Tibial nerve (tissue), 4 donors: ENCODE measurements around the gene C1QTNF6. TPM values are rescaled to one million over a fixed set of nuclear protein-coding genes. Genes with fewer than 3 reads are reported as not detected.

Source experiments
- DNase-seq, 2 donors: peaks; one replicate each; pipeline ENCODE4 v3.0.0-alpha.2; 2019; ENCODE audit warnings: low spot score in 2 of 2
- H3K27ac ChIP-seq, 4 donors: fragments of 200-600 bp; sonication (generic) in 3 of 4; one replicate each; pipeline ENCODE4 v1.5.1; 2017 to 2019; ENCODE audit warnings: mild to moderate bottlenecking in 1 of 4
- H3K27me3 ChIP-seq, 2 donors: fragments of 200-600 bp; sonication (generic) in 1 of 2; one replicate each; pipeline versions ENCODE4 v1.5.1 to v1.6.0; 2017 to 2019
- H3K36me3 ChIP-seq, 3 donors: fragments of 200-600 bp; sonication (generic); one replicate each; pipeline ENCODE4 v1.5.1; 2018 to 2019
- H3K4me1 ChIP-seq, 4 donors: fragments of 200-600 bp; sonication (generic) in 3 of 4; one replicate each; pipeline ENCODE4 v1.5.1; 2017 to 2019
- H3K4me3 ChIP-seq, 4 donors: fragments of 200-600 bp; sonication (generic) in 3 of 4; one replicate each; pipeline ENCODE4 v1.5.1; 2017 to 2019; ENCODE audit warnings: mild to moderate bottlenecking in 1 of 4, moderate library complexity in 1 of 4
- H3K9me3 ChIP-seq, 4 donors: fragments of 200-600 bp; sonication (generic) in 3 of 4; one replicate each; pipeline ENCODE4 v1.5.1; 2017 to 2019
- EP300 ChIP-seq, 2 donors: sonication (generic); formaldehyde crosslinking; IDR thresholded peaks; one replicate each; pipeline ENCODE4 v1.6.1; 2017; ENCODE audit warnings: antibody characterized with exemption in 2 of 2, mild to moderate bottlenecking in 1 of 2
- POLR2A ChIP-seq, 2 donors: fragments of 450-650 bp; IDR thresholded peaks; one replicate each; pipeline ENCODE4 v1.6.1; 2017; ENCODE audit warnings: antibody characterized with exemption in 2 of 2, mild to moderate bottlenecking in 2 of 2, moderate library complexity in 2 of 2
- WGBS, 2 donors: methylation state at CpG; one replicate each; pipeline ENCODE4 v1.1.5; 2018; 5-methylcytosine and 5-hydroxymethylcytosine counted together
- total RNA-seq, 4 donors: library from RNA; depleted of rRNA; stranded (reverse); fragments of >200 nt; gene quantifications; one replicate each; pipeline ENCODE4 v1.1.0, GENCODE V29; 2016
- TF ChIP-seq, protein P1 (sequence below), 5 experiments: fragments of 200-600 bp in 3 of 5; fragments of 450-650 bp in 2 of 5; sonication (generic) in 3 of 5; IDR thresholded peaks; one replicate each; pipeline ENCODE4 v1.5.1; 2016 to 2019; ENCODE audit warnings: antibody characterized with exemption in 5 of 5, mild to moderate bottlenecking in 3 of 5, moderate library complexity in 2 of 5

The C1QTNF6 gene
- total RNA-seq, 4 donors from 2014 or later: 2.6 to 3.9 (median 3.4) TPM

DNA sequence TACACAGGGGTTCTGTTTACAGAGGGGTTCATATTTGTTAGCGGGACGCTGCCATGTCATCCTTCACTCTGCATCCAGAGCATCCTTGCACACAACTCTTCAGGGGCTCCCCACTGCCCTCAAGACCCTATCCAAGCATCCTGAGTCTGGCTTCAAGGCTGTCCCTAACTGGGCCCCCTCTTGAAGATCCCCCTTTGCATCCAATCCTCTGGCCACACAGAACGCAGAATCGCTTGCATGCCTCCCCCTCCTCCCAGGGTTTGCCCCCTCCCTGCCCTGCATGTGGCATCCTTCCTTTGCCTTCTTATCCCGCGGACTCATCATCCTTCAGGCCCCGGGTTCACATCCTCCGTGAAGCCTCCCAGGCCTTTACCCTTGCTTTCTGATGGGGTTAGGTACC is 18.6 kb downstream of the C1QTNF6 start:
- no peaks in the 10 kb centered on the region for H3K36me3 ChIP-seq
- peak in 1 of 2 donors; percentile 4 for DNase-seq

DNA sequence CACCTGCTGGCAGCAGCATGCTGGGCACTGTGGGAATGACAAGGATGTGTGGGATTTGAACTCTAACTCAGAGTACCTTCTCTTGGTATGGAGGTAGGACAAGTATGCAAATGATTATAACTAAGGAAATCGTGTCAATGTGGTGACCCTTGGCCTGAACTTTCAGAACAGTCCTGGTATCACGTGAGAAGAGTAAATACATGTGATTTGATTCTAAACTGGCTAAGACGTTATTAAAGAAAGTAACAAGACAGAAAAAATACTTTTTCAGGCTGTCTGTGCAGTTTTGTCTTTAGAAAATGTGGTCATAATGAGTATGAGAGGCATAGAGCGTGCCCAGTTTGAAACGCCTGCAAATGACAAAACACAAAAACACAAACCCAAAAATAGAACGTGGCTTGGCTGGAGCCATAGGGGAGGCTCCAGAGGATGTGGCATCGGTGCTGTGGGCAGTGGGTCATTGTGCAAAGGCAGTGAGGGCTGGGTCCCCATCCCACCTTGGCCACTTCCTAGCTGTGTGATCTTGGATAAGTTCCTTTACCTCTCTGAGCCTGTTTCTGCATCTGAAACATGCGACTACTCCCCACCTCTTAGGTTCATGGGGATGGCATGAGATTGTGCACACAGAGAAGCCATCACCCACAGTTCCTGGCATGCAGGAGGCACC is 19.9 kb downstream of the C1QTNF6 start:
- peaks cover 0 to 19% (median 2%) of the 10 kb centered on the region in 4 donors for H3K4me1 ChIP-seq
- no peak for TF ChIP-seq POLR2A (IDR thresholded peaks at IDR 0.05)
- TF ChIP-seq EP300 (IDR thresholded peaks at IDR 0.05): no peak
- TF ChIP-seq, protein P1, sequence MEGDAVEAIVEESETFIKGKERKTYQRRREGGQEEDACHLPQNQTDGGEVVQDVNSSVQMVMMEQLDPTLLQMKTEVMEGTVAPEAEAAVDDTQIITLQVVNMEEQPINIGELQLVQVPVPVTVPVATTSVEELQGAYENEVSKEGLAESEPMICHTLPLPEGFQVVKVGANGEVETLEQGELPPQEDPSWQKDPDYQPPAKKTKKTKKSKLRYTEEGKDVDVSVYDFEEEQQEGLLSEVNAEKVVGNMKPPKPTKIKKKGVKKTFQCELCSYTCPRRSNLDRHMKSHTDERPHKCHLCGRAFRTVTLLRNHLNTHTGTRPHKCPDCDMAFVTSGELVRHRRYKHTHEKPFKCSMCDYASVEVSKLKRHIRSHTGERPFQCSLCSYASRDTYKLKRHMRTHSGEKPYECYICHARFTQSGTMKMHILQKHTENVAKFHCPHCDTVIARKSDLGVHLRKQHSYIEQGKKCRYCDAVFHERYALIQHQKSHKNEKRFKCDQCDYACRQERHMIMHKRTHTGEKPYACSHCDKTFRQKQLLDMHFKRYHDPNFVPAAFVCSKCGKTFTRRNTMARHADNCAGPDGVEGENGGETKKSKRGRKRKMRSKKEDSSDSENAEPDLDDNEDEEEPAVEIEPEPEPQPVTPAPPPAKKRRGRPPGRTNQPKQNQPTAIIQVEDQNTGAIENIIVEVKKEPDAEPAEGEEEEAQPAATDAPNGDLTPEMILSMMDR (IDR thresholded peaks at IDR 0.05): no peak
- WGBS, 2 donors: 60 to 61% methylated on average over 8 of the region's 8 CpGs
- H3K4me3 ChIP-seq: no peak overlapping the region
- peak in 1 of 2 donors; percentile 1 for DNase-seq
- H3K27me3 ChIP-seq: no peaks in the 10 kb centered on the region
- peak overlapping the region in 1 of 4 donors; percentile 16 for H3K27ac ChIP-seq
- H3K9me3 ChIP-seq: no peaks in the 10 kb centered on the region
- no peaks in the 10 kb centered on the region for H3K36me3 ChIP-seq

More for the DNA sequence above, 18.6 kb downstream of the C1QTNF6 start:
- Histone ChIP-seq H3K4me3 (no peak overlapping the region), H3K27me3 (no peaks in the 10 kb centered on the region), H3K27ac (no peak overlapping the region), H3K9me3 (no peaks in the 10 kb centered on the region), H3K4me1 (peaks cover 0 to 19% (median 0%) of the 10 kb centered on the region in 4 donors)
- TF ChIP-seq EP300 (IDR thresholded peaks at IDR 0.05) (no peak), POLR2A (IDR thresholded peaks at IDR 0.05) (no peak)
- TF ChIP-seq, protein P1 (IDR thresholded peaks at IDR 0.05): no peak
- WGBS, 2 donors: 76 to 91% methylated on average over 8 of the region's 8 CpGs

DNA sequence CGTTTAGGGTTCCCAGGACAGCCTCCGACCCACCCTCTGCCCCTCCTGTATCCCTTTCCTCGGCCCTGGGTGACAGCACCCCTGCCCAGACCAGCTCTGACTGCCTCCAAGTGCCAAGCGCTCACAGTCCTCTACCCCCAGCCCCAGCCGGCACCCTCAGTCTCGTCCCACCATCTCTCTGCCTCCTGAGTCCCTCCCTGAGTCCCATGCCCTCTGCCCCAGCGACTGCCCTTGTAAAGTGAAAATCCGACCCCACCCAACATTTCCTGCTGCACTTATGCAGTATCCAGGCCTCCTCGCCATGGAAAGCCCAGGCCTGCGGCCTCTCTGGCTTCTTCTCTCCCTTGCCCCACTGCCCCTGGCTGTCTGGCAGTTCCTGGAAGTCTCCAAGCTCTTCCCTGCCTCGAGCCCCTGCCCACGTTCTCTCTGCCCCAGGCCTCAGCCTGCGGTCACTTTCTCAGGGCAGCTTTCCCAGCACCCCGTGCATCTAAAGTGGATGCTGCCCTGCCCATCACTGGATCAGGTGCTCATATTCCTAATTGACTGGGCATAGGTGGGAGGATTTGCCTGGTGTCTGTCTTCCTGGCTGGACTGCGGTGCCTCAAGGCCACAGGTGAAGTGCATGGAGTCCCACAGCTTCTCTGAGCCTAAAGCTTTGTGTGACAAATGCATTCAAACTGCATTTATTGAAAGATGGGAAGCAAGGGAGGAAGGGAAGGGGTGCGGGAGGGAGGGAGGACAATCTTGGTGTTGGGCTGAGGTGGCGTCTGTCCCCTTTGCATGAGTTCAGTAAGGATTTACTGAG is 20.7 kb downstream of the C1QTNF6 start:
- no peak overlapping the region for H3K4me3 ChIP-seq
- no peak for DNase-seq

GRCh38 chr22:37166675-37167066 is 21.4 kb downstream of the C1QTNF6 start:
- Histone ChIP-seq H3K27ac (peak overlapping the region in 1 of 4 donors; percentile 16), H3K27me3 (no peaks in the 10 kb centered on the region), H3K4me3 (no peak overlapping the region), H3K36me3 (no peaks in the 10 kb centered on the region), H3K9me3 (no peaks in the 10 kb centered on the region), H3K4me1 (peaks cover 0 to 19% (median 4%) of the 10 kb centered on the region in 4 donors)
- TF ChIP-seq, protein P1 (IDR thresholded peaks at IDR 0.05): peak; percentile 86 to 96 (median 90)
- TF ChIP-seq EP300 (IDR thresholded peaks at IDR 0.05) (peak in 1 of 2 donors; percentile 49), POLR2A (IDR thresholded peaks at IDR 0.05) (no peak)
- DNase-seq: peak; percentile 68 to 82
- WGBS, 2 donors: 8 to 16% methylated on average over 12 to 13 of the region's 13 CpGs

More for the DNA sequence above, 20.7 kb downstream of the C1QTNF6 start:
- H3K36me3 ChIP-seq: no peaks in the 10 kb centered on the region
- H3K27ac ChIP-seq: peak overlapping the region in 1 of 4 donors; percentile 16
- H3K9me3 ChIP-seq: no peaks in the 10 kb centered on the region
- no peaks in the 10 kb centered on the region for H3K27me3 ChIP-seq
- 69% methylated on average over 17 of the region's 17 CpGs for WGBS, 2 donors
- peaks cover 0 to 19% (median 4%) of the 10 kb centered on the region in 4 donors for H3K4me1 ChIP-seq
- no peak for TF ChIP-seq EP300 (IDR thresholded peaks at IDR 0.05)
- TF ChIP-seq, protein P1 (IDR thresholded peaks at IDR 0.05): no peak
- no peak for TF ChIP-seq POLR2A (IDR thresholded peaks at IDR 0.05)
